Measurements from ENCODE around the gene SNPH.

- TF ChIP-seq CTCF (IDR thresholded peaks at IDR 0.05) (no peak), POLR2A (IDR thresholded peaks at IDR 0.05) (no peak)
Measured at GRCh38 chr20:1323256-1323655, 57.2 kb downstream of the SNPH start.
